KMS-11 (cell line): ENCODE data around the gene RNASET2.

Source experiments
- H2AFZ ChIP-seq: fragments of 200-600 bp; sonication (generic); 2 replicates; pipeline ENCODE4 v1.6.1; 2016; ENCODE audit warnings: antibody characterized with exemption, mixed run types, low read depth
- H3K27ac ChIP-seq: fragments of 200-600 bp; sonication (generic); 2 replicates; pipeline ENCODE4 v1.6.1; 2016; ENCODE audit warnings: mild to moderate bottlenecking, mixed run types
- H3K27me3 ChIP-seq: fragments of 200-600 bp; sonication (generic); 2 replicates; pipeline ENCODE4 v1.6.1; 2017; ENCODE audit warnings: mild to moderate bottlenecking, low read depth, mixed run types, moderate library complexity; ENCODE audit not compliant: insufficient read depth
- H3K36me3 ChIP-seq: fragments of 200-600 bp; sonication (generic); 2 replicates; pipeline ENCODE4 v1.6.1; 2017; ENCODE audit warnings: mild to moderate bottlenecking, mixed run types; ENCODE audit not compliant: insufficient read depth
- H3K4me1 ChIP-seq: fragments of 200-600 bp; sonication (generic); 2 replicates; pipeline ENCODE4 v1.6.1; 2016; ENCODE audit warnings: mild to moderate bottlenecking, low read depth, mixed run types; ENCODE audit not compliant: poor library complexity, severe bottlenecking
- H3K4me2 ChIP-seq: fragments of 200-600 bp; sonication (generic); 2 replicates; pipeline ENCODE4 v1.7.0; 2016; ENCODE audit warnings: mild to moderate bottlenecking, mixed run types
- H3K4me3 ChIP-seq: fragments of 200-600 bp; sonication (generic); IDR thresholded peaks from 2 replicates; pipeline ENCODE4 v1.6.1; 2017; ENCODE audit warnings: low read depth, low read length, mixed read lengths; ENCODE audit not compliant: insufficient read depth
- H3K79me2 ChIP-seq: fragments of 200-600 bp; sonication (generic); 2 replicates; pipeline ENCODE4 v1.6.1; 2016; ENCODE audit warnings: low read depth, mixed run types; ENCODE audit not compliant: insufficient read depth
- H3K9ac ChIP-seq: fragments of 200-600 bp; sonication (generic); 2 replicates; pipeline ENCODE4 v1.6.1; 2016; ENCODE audit warnings: mild to moderate bottlenecking, mixed run types
- H4K20me1 ChIP-seq: fragments of 200-600 bp; sonication (generic); 2 replicates; pipeline ENCODE4 v1.6.1; 2016; ENCODE audit warnings: mild to moderate bottlenecking, mixed run types; ENCODE audit not compliant: insufficient read depth
- CTCF ChIP-seq: fragments of 200-600 bp; sonication (generic); conservative IDR thresholded peaks from 2 replicates; pipeline ENCODE4 v1.6.1; 2017; ENCODE audit warnings: low read depth, mild to moderate bottlenecking, antibody characterized with exemption, low read length, moderate library complexity, mixed read lengths

Gene RNASET2

GRCh38 chr6:166958926-166959861 lies 2.8 kb upstream of the RNASET2 start:
- Histone ChIP-seq H3K36me3 (no peaks in the 10 kb centered on the region), H3K27me3 (no peaks in the 10 kb centered on the region), H3K4me2 (no peak overlapping the region), H3K27ac (no peak overlapping the region), H3K4me1 (peaks cover 8% of the 10 kb centered on the region), H4K20me1 (no peaks in the 10 kb centered on the region), H3K79me2 (no peaks in the 10 kb centered on the region), H3K9ac (no peak overlapping the region), H2AFZ (no peak overlapping the region), H3K4me3 (no peak overlapping the region)
- no peak for TF ChIP-seq CTCF

GRCh38 chr6:166957805-166958076 lies 1.4 kb upstream of the RNASET2 start:
- Histone ChIP-seq H3K79me2 (no peaks in the 10 kb centered on the region), H4K20me1 (no peaks in the 10 kb centered on the region), H3K4me1 (peaks cover 8% of the 10 kb centered on the region), H3K9ac (no peak overlapping the region; the same call in 1 of the 2 replicates), H3K4me2 (peak overlapping the region; percentile 92; the same call in 1 of the 2 replicates), H2AFZ (peak overlapping the region; percentile 93; the same call in 1 of the 2 replicates), H3K27me3 (no peaks in the 10 kb centered on the region), H3K36me3 (no peaks in the 10 kb centered on the region), H3K4me3 (no peak overlapping the region), H3K27ac (no peak overlapping the region)
- no peak for TF ChIP-seq CTCF

- H4K20me1 ChIP-seq, result no peaks in the 10 kb centered on the region
Measured at GRCh38 chr6:166957087-166957804, 896 bp upstream of the RNASET2 start.

More at GRCh38 chr6:166957087-166957804, 896 bp upstream of the RNASET2 start:
- Histone ChIP-seq H3K4me3 (no peak overlapping the region), H3K36me3 (no peaks in the 10 kb centered on the region), H2AFZ (peak overlapping the region; percentile 93), H3K27me3 (no peaks in the 10 kb centered on the region), H3K79me2 (no peaks in the 10 kb centered on the region), H3K4me2 (peak overlapping the region; percentile 92), H3K4me1 (peaks cover 11% of the 10 kb centered on the region), H3K9ac (peak overlapping the region; percentile 47; the same call in 1 of the 2 replicates), H3K27ac (no peak overlapping the region)
- TF ChIP-seq CTCF, result no peak
